AG08395 (cell line): Measurements from ENCODE around the gene HEATR9.
A peak's percentile ranks its signal among the peaks of the same experiment; 100 is the strongest.

Source experiments
- DNase-seq: peaks from one replicate; pipeline ENCODE4 v3.0.0; 2012; ENCODE audit warnings: mixed read lengths, low spot score

Gene HEATR9

DNA sequence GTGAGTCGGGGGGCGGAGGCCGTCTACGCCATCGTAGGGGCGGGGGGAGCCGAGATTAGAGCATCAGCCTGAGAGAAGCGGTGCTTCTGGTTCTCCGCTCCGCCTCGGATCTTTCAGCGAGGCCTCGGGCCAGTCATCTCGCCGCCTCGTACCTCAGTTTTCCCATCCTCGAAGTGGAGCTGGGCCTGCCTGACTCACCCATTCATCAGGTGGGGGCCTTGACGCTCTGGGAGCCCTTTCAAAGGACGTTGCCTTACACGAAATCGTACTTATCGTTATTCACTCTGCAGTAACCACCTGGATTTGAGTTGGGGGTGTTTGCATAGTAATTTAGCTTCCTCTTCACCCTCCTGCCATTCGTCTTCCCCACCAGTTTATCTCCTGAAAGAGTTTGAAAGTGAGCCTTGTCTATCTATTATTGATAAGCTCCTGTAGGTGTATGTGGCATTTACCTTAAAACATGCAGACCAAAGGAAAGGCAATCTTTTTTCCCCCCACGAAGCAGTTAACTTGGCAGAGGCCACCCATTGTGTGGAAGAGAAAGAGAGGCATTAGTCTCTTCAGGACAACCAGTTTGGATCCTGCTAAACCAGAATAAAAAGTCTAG is 58.7 kb downstream of the HEATR9 start:
- no peak for DNase-seq

DNA sequence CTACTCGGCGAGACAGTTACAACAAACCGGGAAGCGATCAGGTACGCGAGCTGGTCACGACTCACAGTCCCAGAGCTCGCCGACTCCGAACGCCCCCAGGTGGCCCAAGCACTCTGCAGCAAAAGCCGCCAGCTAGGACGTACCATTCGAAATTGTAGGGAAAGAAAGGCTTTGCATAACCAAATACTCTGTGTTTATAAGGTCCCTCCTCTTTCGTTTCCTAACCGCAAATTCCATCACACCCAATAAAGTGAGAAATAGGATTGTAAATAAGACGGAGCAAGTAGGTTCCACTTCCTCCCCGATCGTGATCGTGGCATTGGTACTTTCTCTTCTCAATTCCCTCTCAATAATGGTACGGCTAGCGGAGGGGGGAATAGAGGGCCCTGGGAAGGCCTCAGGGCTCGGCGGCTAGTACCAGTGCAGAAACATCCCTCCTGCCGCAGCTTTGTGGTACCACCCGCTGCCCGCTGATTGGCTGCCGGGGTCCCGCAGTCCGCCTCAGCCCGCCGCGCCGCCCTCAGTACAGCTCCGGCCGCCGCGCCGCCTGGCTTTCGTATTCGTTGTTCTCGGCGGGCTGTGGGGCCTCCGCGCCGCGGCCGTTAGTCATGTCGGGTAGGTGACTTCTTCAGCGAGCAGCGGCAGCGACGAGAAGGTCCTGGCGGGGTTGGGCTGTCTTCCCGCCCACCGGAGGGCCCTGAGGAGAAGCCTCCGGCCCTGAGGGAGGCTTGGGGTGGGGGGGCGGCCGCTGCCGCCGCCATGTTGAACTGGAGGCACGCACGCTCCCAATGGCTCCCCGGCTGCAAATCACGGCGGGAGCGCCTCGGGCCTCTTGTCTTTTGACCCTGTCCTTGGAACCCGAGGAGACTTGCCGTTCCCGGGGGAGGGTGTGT is 59.5 kb downstream of the HEATR9 start, which contains the start of gene TAF15:
TAF15 (plus strand) TSS at position 523 of the 893 bp plus-strand sequence; CDS start at position 609, 86 bp downstream.
- peak; percentile 97 for DNase-seq

DNA sequence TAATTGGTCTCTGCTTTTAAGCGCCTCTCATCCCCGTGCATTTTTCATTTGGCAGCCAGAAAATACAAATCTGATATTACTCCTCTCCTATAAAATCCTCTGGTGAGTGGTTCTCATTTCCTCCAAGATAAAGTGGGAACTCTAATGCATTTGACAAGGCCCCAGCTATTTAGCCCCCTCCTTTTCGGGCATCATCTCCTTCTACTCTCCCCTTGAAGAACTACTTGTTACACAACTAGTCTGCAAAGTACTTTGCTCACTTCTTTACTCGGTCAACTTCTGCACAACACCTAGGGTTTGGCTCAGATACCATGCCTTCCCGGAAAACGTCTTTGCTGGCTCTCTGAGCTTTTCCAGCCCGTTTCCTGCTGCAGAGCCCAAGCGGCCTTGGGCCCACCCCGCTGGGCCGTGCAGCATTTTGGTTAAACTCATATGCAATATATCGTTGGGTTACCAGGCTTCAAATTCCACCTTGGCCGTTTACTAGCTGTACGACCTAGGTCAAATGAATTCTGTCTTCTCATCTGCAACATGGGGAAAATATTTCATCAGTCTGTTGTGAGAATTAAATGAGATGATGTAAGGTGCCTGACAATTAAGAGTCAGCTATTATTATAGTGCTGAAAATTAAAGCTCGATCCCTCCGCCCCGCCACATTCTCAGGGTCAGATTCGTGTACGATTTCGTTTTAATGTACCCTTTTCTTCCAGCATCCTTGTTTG is 60.3 kb downstream of the HEATR9 start:
- no peak for DNase-seq

DNA sequence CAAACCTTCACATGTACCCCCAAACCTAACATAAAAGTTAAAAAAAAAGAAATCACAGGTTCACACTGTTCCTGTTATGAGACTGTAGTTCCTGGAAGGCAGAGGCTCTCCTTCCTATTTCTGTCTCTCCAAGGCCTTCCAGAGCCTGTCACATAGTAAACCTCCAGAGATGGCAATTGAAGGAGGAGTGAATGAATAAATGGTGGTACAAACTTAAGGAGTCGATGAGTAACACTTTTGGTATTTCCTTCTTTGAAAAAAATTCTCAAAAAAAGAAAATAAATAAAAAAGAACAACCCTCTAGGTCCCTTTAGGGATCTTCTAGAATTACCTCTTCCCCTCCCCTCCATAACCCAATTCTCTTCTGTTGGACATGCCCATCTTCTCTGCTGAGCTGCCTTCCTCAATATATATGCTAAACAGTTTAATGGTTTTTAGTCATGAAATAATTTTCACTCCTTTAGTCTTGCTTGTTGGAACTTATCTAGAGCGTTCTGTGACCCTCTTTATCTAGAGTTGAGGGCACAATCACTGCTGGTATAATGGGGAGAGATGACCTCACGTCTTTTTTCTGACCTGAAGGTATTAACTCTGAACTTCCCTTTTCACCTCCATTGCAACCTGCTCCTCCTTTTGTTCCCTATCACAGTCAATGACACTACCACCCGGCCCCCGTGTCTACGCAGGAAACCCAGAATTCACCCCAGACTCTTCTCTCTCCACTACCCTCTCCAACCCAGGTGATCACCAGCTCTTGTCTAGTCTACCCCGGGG is 61.1 kb downstream of the HEATR9 start:
- no peak for DNase-seq
